Measurements from ENCODE around the gene ADI1. TPM values are rescaled to one million over a fixed set of nuclear protein-coding genes. Genes with fewer than 3 reads are reported as not detected.
"Not testable (repeated sequence)": the region's sequence is repeated elsewhere in the genome, so short reads cannot be mapped to it uniquely, and the experiment has no call there.

The ADI1 gene
- polyA plus RNA-seq, 1 experiment: 53.3 TPM

DNA sequence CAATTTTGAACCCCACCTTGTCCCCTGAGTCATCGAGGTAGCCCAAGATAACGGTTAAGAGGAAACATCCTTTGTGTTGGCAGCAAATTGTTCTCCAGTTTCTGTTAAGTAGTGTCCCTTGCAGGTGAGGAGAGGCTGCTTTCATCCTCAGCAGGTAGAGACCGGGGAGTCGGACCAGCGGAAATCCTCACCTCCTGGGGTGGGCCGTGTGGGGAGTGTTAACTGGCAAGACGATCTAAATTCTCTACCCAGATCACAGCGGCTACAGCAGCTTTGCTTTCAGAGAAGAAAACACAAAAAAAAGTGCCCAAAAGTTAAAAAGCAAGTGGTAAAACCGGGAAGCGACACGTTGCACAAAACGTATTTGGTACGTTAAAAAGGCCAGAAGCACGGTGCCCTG lies 63.2 kb downstream of the ADI1 start:
- Histone ChIP-seq H3K27me3 (ENCODE audit: control insufficient read depth, insufficient read depth, low read length) (no peaks in the 10 kb centered on the region), H3K36me3 (ENCODE audit: control insufficient read depth, insufficient read depth, low read length) (peaks cover 26% of the 10 kb centered on the region), H3K4me3 (ENCODE audit: low read depth, low read length) (no peak overlapping the region)
- TF ChIP-seq, protein P1, sequence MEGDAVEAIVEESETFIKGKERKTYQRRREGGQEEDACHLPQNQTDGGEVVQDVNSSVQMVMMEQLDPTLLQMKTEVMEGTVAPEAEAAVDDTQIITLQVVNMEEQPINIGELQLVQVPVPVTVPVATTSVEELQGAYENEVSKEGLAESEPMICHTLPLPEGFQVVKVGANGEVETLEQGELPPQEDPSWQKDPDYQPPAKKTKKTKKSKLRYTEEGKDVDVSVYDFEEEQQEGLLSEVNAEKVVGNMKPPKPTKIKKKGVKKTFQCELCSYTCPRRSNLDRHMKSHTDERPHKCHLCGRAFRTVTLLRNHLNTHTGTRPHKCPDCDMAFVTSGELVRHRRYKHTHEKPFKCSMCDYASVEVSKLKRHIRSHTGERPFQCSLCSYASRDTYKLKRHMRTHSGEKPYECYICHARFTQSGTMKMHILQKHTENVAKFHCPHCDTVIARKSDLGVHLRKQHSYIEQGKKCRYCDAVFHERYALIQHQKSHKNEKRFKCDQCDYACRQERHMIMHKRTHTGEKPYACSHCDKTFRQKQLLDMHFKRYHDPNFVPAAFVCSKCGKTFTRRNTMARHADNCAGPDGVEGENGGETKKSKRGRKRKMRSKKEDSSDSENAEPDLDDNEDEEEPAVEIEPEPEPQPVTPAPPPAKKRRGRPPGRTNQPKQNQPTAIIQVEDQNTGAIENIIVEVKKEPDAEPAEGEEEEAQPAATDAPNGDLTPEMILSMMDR (IDR thresholded peaks at IDR 0.05; ENCODE audit: insufficient read depth, low read depth, low read length): no peak
- DNase-seq (ENCODE audit: low read depth): no peak
- POLR2A ChIA-PET: no interaction called here
- CTCF ChIA-PET: interaction anchor here (1.2 to 2.1 kb wide), 2 partner anchors 8 to 32 kb away, joined by 3 to 5 read pairs; no protein-coding TSS in a partner anchor

DNA sequence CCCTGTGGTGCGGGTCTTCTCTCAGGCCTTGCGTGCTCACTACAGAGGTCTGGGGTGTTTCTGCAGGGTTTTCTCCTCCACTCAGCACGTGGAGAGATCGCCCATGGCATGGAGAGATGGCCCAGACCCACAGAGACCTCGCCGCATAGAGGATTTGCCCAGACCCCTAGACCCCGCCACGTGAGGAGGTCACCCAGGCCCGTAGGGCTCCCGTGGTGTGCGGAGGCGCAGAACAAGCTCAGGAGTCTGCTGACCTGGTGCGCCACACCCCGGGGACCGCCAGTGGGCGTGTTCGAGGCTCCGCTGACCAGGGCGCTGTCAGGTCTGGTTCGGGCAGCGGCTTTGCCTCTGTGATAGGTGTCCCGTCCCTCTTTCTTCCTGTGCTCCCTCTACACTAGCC lies 64.5 kb downstream of the ADI1 start:
- TF ChIP-seq, protein P1 (IDR thresholded peaks at IDR 0.05; ENCODE audit: insufficient read depth, low read depth, low read length): no peak
- H3K4me3 ChIP-seq (ENCODE audit: low read depth, low read length): no peak overlapping the region
- POLR2A ChIA-PET: no interaction called here
- peaks cover 24% of the 10 kb centered on the region for H3K36me3 ChIP-seq (ENCODE audit: control insufficient read depth, insufficient read depth, low read length)
- DNase-seq (ENCODE audit: low read depth): no peak
- no peaks in the 10 kb centered on the region for H3K27me3 ChIP-seq (ENCODE audit: control insufficient read depth, insufficient read depth, low read length)
- CTCF ChIA-PET: no interaction called here

- H3K4me3 ChIP-seq (ENCODE audit: low read depth, low read length); H3K27me3 ChIP-seq (ENCODE audit: control insufficient read depth, insufficient read depth, low read length); DNase-seq (ENCODE audit: low read depth); POLR2A ChIA-PET: not testable (repeated sequence)
- H3K36me3 ChIP-seq (ENCODE audit: control insufficient read depth, insufficient read depth, low read length): peaks cover 20% of the 10 kb centered on the region
- CTCF ChIA-PET: interaction anchor here (2.0 kb wide), 1 partner anchor 9 kb away, joined by 9 read pairs; no protein-coding TSS in a partner anchor
These were observed 65.3 kb downstream of the ADI1 start for GRCh38 chr2:3454005-3454404.

- H3K36me3 ChIP-seq (ENCODE audit: control insufficient read depth, insufficient read depth, low read length): peaks cover 18% of the 10 kb centered on the region
These were observed 65.9 kb downstream of the ADI1 start for GRCh38 chr2:3453190-3453999.

DNA sequence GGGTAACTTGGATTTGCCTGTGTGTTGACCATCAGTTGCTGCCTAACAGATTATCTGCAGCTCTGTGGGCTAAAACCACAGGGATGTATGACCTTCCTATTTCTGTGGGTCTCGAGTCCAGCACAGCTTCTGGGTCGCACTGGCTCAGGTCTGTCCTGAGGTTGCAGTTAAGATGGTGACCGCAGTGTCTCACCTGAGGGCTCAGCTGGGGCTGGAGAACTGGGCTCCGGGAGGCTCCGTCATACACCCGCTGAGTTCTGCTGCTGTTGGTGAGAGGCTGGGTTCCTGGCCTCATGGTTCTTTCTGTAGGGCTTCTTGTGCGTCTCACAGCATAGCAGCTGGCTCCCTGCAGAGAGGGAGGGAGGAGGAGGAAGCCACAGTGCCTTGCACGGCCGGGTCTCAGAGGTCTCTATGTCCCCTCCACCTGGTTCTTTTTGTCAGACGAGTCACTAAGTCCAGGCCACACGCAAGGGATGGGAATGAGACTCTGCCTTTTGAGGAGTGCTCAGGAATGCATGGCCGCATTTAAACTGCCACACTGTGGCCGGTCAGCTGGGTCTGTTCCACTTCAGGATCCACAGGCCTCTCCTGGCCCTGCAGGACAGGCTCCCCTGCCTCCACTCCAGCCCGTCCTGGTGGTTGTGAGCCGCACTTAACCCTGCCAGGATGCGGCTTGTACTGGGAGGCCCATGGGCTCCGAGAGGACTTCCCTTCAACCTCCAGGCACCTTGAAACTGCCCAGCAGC lies 67.2 kb downstream of the ADI1 start:
- ChIA-PET CTCF (interaction anchor here (0.8 to 3.3 kb wide), 6 partner anchors 10 to 29 kb away, joined by 3 to 11 read pairs (median 6); no protein-coding TSS in a partner anchor), POLR2A (no interaction called here)
- no peak overlapping the region for H3K4me3 ChIP-seq (ENCODE audit: low read depth, low read length)
- H3K36me3 ChIP-seq (ENCODE audit: control insufficient read depth, insufficient read depth, low read length): peaks cover 8% of the 10 kb centered on the region
- no peak for DNase-seq (ENCODE audit: low read depth)
- H3K27me3 ChIP-seq (ENCODE audit: control insufficient read depth, insufficient read depth, low read length): no peaks in the 10 kb centered on the region
- TF ChIP-seq, protein P1 (IDR thresholded peaks at IDR 0.05; ENCODE audit: insufficient read depth, low read depth, low read length): no peak

More at GRCh38 chr2:3453190-3453999, 65.9 kb downstream of the ADI1 start:
- ChIA-PET CTCF (interaction anchor here (0.8 to 3.3 kb wide), 3 partner anchors 10 to 30 kb away, joined by 3 to 11 read pairs (median 9); no protein-coding TSS in a partner anchor), POLR2A (no interaction called here)
- no peak overlapping the region for H3K4me3 ChIP-seq (ENCODE audit: low read depth, low read length)
- TF ChIP-seq, protein P1 (IDR thresholded peaks at IDR 0.05; ENCODE audit: insufficient read depth, low read depth, low read length): no peak
- H3K27me3 ChIP-seq (ENCODE audit: control insufficient read depth, insufficient read depth, low read length): no peaks in the 10 kb centered on the region
- DNase-seq (ENCODE audit: low read depth): no peak

Data from BJ (cell line).